Subcutaneous adipose tissue (tissue), 4 donors: ENCODE data around the gene MRPL10. TPM values are rescaled to one million over a fixed set of nuclear protein-coding genes. Genes with fewer than 3 reads are reported as not detected.

Experiments used
- total RNA-seq, 4 donors: library from RNA; depleted of rRNA; stranded (reverse); fragments of >200 nt; gene quantifications; one replicate each; pipeline ENCODE4 v1.1.0, GENCODE V29; 2016
- TF ChIP-seq, protein P1 (sequence below): fragments of 450-650 bp; IDR thresholded peaks from one replicate; pipeline ENCODE4 v1.5.1; 2016; ENCODE audit warnings: low read depth, mild to moderate bottlenecking, control low read depth, antibody characterized with exemption, moderate library complexity

MRPL10 gene
- total RNA-seq, 4 donors from 2014 or later = 29.3 to 54.3 (median 34.1) TPM

DNA sequence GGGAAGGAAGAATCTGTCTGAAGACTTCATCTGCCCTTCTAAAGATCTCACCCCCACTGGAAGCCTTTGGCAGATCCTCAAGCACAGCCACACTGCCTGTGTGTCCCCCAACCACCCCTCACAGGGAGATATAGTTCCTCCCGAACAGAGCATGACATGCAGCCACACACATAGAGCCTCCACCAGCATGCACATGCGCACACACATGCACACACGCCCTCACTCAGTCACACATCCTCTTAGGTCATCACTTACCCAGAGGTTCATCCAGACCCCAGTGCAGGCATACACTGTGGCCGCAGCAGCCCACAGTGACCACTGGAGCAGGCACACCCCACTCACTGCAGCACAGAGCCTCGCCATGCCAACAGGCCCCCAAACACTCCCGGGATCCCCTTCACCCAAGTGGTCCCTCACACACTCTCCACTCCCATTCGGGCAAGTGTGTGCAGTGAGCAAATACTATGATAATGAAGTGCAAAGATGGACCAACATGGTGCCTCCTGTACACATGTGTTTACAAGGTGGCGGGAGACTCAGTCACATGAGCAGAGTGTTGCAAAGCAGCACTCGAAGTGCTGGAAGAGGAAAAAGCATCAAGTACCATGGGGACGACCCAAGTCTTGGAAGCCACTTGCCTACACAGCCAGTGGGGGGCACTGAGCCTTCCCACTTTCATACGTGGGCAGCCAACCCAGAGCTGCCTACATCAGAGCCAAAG, 36.6 kb upstream of the MRPL10 start:
- TF ChIP-seq, protein P1, sequence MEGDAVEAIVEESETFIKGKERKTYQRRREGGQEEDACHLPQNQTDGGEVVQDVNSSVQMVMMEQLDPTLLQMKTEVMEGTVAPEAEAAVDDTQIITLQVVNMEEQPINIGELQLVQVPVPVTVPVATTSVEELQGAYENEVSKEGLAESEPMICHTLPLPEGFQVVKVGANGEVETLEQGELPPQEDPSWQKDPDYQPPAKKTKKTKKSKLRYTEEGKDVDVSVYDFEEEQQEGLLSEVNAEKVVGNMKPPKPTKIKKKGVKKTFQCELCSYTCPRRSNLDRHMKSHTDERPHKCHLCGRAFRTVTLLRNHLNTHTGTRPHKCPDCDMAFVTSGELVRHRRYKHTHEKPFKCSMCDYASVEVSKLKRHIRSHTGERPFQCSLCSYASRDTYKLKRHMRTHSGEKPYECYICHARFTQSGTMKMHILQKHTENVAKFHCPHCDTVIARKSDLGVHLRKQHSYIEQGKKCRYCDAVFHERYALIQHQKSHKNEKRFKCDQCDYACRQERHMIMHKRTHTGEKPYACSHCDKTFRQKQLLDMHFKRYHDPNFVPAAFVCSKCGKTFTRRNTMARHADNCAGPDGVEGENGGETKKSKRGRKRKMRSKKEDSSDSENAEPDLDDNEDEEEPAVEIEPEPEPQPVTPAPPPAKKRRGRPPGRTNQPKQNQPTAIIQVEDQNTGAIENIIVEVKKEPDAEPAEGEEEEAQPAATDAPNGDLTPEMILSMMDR = no peak

DNA sequence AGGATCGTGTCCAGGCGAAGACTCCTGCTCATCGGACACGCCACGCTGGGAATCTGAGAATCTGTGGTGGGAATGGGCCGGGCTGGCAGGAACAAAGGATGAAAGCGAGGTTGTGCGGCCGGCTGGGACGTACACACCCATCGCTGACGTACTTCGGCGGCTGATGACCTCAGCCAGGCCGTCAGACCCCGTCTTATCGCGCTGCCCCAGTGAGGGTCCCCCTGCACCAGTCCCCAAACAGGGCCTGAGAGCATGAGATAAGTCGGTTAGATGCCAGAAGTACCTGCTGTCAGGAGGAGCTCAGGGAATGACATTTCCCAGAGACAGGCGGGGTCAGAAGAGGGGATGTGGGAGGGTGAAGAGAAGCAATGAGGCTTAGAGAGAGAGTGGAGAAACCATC, 35.6 kb upstream of the MRPL10 start:
- TF ChIP-seq, protein P1 = no peak

DNA sequence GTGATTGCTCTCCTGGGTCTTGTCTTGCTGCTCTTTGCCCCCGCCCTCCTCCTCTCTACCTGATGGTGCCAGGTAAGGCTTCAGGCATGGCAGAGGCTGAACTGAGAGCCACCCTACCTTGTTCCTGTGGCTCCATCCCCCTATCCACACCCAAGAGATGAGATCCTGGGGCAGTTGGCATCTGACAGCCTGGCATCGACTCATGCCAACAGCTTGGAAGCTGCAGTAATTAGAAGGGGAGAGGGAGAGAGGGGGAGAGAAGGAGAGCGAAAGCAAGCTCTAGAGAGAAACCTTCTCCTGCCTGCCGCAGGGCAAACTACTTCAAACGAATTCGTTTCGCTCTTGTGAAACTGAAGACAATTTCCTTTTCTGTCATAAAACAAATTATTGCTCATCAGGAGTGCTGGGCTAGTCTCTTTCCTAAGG, 33.5 kb upstream of the MRPL10 start:
- TF ChIP-seq, protein P1 = no peak

DNA sequence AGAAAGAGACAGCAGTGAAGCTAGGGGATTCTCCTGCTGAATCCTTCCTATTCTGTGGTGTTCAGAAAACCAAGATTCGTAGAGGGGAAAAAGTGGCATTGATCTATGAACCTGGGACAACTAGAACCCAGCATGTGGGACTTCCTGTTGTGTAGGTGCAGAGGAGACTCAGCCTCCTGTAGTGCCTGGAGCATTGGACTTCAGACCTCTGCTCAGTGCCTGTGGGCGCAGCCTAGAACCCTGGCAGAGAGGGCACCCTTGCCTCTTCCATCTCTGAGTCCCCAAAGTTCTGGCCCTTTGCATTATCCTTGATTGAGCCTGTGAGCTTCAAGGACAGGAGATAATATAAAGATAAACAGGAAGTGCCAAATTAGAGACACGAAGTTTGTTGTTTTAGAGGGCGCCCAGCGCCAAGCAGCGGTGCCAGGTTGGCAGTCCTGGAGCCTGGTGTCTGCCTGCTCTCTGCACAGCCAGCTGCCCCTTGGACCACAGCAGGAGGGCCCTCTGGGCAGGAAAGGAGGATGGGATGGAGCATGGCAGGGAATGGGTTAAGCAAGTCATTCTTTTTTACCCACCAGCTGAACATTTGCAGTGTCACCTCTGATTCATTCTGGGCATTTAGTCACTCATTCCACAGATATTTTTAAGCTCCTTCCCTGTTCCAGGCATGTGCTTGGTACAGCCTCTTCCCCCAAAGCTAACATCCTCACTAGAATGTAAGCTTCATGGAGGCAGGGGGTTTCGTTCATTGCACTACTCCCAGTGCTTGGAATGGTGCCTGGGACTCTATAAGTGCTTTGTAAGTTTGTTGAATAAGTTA, 31.5 kb upstream of the MRPL10 start:
- TF ChIP-seq, protein P1 = no peak

DNA sequence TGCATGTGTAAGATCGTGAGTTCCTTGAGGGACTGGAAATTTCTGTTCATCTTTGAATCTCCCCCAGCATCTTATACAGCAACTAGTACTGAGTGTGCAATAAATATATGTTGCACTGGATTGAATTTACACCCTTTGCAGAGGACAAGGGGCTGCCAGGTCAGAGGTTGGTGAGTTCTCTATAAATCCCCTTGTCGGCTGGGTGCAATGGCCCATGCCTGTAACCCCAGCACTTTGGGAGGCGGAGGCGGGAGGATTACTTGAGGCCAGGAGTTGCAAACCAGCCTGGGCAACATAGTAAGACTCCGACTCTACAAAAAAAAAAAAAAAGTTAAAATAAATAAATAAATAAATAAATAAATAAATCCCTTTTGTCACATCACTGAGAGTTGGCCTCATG, 29.0 kb upstream of the MRPL10 start:
- TF ChIP-seq, protein P1 = no peak

DNA sequence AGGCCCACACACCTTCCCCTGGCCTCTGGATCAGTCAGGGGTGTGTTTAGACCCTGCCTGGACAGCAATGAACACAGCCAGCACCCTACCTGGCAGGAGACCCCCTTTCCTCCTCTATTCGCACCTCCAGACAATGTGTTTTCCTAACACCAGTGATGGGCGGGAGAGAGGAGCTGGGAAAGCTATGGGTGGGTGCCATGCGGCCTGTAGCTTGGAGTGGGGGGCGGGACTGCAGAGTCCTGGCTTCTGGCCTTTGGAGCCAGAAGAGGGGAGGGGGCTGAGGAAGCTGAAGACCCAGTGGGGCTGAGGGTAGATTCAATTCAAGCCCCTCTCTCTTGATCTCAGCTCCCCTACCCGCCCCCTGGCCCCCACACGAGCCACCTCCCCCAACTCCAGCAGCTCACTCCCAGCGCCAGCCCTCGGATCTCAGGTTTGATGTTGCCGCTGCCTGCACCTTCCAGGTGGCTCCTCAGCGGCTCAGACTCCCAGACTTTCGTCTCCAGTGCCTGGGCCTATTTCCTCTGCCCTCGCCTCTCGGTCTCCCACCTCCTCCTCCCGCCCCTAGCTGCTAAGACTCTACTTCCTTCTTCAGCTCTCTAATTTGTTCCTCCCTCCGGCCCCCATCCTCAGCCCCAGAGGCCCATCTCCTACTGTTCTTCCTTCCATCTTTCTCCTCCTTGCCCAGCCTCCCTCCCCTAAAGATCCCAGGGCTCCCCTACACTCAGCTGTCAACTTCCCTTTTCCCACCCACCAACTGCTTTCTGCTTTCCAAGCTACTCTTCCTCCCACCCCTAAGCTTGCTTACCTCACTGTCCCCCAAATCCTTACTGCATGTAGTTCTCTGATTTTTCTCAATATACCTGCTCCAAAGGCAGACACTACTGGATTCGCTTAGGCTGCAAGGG, 26.5 kb upstream of the MRPL10 start:
- TF ChIP-seq, protein P1 = no peak

DNA sequence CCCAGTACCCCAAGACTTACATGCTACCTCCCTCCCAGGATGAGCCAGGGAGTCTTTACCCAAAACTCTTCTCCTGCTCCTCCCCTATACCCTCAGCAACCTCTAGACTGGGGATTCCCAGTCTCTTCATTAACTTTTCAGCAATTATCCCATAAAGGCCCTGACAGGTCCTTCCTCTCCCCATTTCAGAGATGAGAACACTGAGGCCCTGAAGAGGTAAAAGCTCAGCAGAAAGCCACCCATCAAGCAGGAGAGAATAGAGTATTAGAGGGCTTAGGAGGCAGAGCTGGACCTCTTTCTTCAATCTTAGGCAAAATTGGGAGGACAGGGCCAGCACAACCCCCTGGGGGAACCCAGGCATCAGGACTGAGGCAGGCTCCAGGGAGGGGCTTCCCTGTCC, 25.5 kb upstream of the MRPL10 start:
- TF ChIP-seq, protein P1 = no peak
